Panc1 (cell line): ENCODE measurements around the gene MAD1L1. TPM values are rescaled to one million over a fixed set of nuclear protein-coding genes. Genes with fewer than 3 reads are reported as not detected.

Experiments
- ATAC-seq: fragments of 200-7000 bp; cut with Tn5 transposase; 2 replicates; pipeline ENCODE4 v1.9.1; 2020; ENCODE audit warnings: mild to moderate bottlenecking, moderate library complexity
- BruUV-seq: library from RNA; stranded (reverse); fragments of 400-500 nt; replicated peaks from 2 replicates; lab custom pipeline; 2021; lab: Mats Ljungman, UMichigan
- CTCF ChIA-PET: fragments of 300-600 bp; sonication (Branson Sonifier 250); formaldehyde crosslinking; loops from one replicate; lab custom pipeline; 2022; ENCODE audit warnings: antibody characterized with exemption; lab: Charles Lee
- POLR2A ChIA-PET: fragments of 300-600 bp; sonication (Branson Sonifier 250); formaldehyde crosslinking; loops from one replicate; lab custom pipeline; 2022; ENCODE audit warnings: antibody characterized with exemption; lab: Charles Lee
- DNase-seq: peaks from one replicate; pipeline ENCODE4 v3.0.0-alpha.2; 2010; ENCODE audit warnings: low read depth, low spot score
- H3K27ac ChIP-seq: 2 replicates; pipeline ENCODE4 v1.5.1; 2011; ENCODE audit warnings: mild to moderate bottlenecking, low read length, inconsistent platforms
- H3K27me3 ChIP-seq: fragments of 200-500 bp; sonication (Bioruptor generic); 2 replicates; pipeline ENCODE4 v1.6.0; 2014; ENCODE audit warnings: low read length, inconsistent platforms; ENCODE audit not compliant: control insufficient read depth, insufficient read depth
- H3K36me3 ChIP-seq: fragments of 200-500 bp; sonication (Bioruptor generic); 2 replicates; pipeline ENCODE4 v1.5.1; 2014; ENCODE audit warnings: inconsistent platforms, mild to moderate bottlenecking, low read length, moderate library complexity; ENCODE audit not compliant: control insufficient read depth, insufficient read depth
- H3K4me1 ChIP-seq: 2 replicates; pipeline ENCODE4 v1.5.1; 2011; ENCODE audit warnings: inconsistent platforms, mild to moderate bottlenecking, low read length, moderate library complexity; ENCODE audit not compliant: control insufficient read depth, insufficient read depth
- H3K4me3 ChIP-seq, 2 experiments: 2 replicates each; pipeline ENCODE4 v1.5.1; 2011 to 2012; ENCODE audit warnings: low read depth in 2 of 2, low read length in 2 of 2, mild to moderate bottlenecking in 2 of 2, inconsistent platforms in 1 of 2, moderate library complexity in 1 of 2
- H3K9me3 ChIP-seq: fragments of 200-500 bp; sonication (Bioruptor generic); 2 replicates; pipeline ENCODE4 v1.5.1; 2014; ENCODE audit warnings: low read depth, mild to moderate bottlenecking, inconsistent platforms, low read length, moderate library complexity; ENCODE audit not compliant: control insufficient read depth, insufficient read depth
- POLR2AphosphoS5 ChIP-seq: IDR thresholded peaks from 2 replicates; pipeline ENCODE4 v1.6.1; 2012; ENCODE audit warnings: mild to moderate bottlenecking, low read depth, low read length, moderate library complexity
- REST ChIP-seq, 2 experiments: IDR thresholded peaks; 2 replicates each; pipeline ENCODE4 v1.6.1; 2011 to 2012; ENCODE audit warnings: low read depth in 2 of 2, control low read depth in 1 of 2, low read length in 1 of 2, mild to moderate bottlenecking in 1 of 2, moderate library complexity in 1 of 2; ENCODE audit not compliant: insufficient read depth in 1 of 2
- SIN3A ChIP-seq: IDR thresholded peaks from 2 replicates; pipeline ENCODE4 v1.6.1; 2012; ENCODE audit warnings: low read depth, mild to moderate bottlenecking, low read length, moderate library complexity, borderline replicate concordance; ENCODE audit not compliant: insufficient read depth
- TCF7L2 ChIP-seq: IDR thresholded peaks from 2 replicates; pipeline ENCODE4 v1.6.1; 2011; ENCODE audit warnings: mild to moderate bottlenecking, low read depth, low read length, inconsistent platforms
- in situ Hi-C: cut with HindIII; loops from 2 replicates; pipeline ENCODE4 v1.10.0; 2016; ENCODE audit warnings: low sequenced_read_pairs, low pct_unique_long_range_greater_than_20kb
- intact Hi-C: fragments of 100-400 bp; cut with micrococcal nuclease; formaldehyde crosslinking; loops from one replicate; pipeline ENCODE4 v1.10.0; 2022; ENCODE audit not compliant: unreplicated experiment
- total RNA-seq: library from RNA; stranded (reverse); gene quantifications from one replicate; pipeline ENCODE4 v1.2.1, GENCODE V29; 2021; ENCODE audit not compliant: unreplicated experiment
- TF ChIP-seq, protein P1 (sequence below): fragments of 450-650 bp; IDR thresholded peaks from 2 replicates; pipeline ENCODE4 v1.5.1; 2017; ENCODE audit warnings: mild to moderate bottlenecking

The MAD1L1 gene
- total RNA-seq, 1 experiment from 2014 or later, result 70.8 TPM

- Histone ChIP-seq H3K36me3 (no peaks in the 10 kb centered on the region), H3K27me3 (no peaks in the 10 kb centered on the region), H3K4me1 (0 out of 2 replicates have a peak, but pooled peaks cover 3% of the 10 kb centered on the region), H3K27ac (no peak overlapping the region), H3K9me3 (no peaks in the 10 kb centered on the region), H3K4me3 (no peak overlapping the region)
- no peak for TF ChIP-seq POLR2AphosphoS5
- no peak for TF ChIP-seq SIN3A
- TF ChIP-seq, protein P1, sequence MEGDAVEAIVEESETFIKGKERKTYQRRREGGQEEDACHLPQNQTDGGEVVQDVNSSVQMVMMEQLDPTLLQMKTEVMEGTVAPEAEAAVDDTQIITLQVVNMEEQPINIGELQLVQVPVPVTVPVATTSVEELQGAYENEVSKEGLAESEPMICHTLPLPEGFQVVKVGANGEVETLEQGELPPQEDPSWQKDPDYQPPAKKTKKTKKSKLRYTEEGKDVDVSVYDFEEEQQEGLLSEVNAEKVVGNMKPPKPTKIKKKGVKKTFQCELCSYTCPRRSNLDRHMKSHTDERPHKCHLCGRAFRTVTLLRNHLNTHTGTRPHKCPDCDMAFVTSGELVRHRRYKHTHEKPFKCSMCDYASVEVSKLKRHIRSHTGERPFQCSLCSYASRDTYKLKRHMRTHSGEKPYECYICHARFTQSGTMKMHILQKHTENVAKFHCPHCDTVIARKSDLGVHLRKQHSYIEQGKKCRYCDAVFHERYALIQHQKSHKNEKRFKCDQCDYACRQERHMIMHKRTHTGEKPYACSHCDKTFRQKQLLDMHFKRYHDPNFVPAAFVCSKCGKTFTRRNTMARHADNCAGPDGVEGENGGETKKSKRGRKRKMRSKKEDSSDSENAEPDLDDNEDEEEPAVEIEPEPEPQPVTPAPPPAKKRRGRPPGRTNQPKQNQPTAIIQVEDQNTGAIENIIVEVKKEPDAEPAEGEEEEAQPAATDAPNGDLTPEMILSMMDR, result no peak
- no peak for TF ChIP-seq REST (IDR thresholded peaks at IDR 0.05; ENCODE audit: insufficient read depth in 1 of 2, low read depth in 2 of 2, low read length in 1 of 2)
- TF ChIP-seq TCF7L2, result no peak
- DNase-seq, result no peak
- ATAC-seq, result no peak
- intact Hi-C loops, result no loop called here
- no TSS peak for BruUV-seq
- POLR2A ChIA-PET, result interaction anchor here (0.6 kb wide), 1 partner anchor 13 kb away, joined by 3 read pairs; no protein-coding TSS in a partner anchor
- CTCF ChIA-PET, result no interaction called here
- in situ Hi-C loops, result no loop called here
These were observed 363.2 kb downstream of the MAD1L1 start for GRCh38 chr7:1869452-1870130.

- ChIA-PET CTCF (no interaction called here), POLR2A (no interaction called here)
- DNase-seq, result no peak
- H3K36me3 ChIP-seq, result no peaks in the 10 kb centered on the region
- ATAC-seq, result no peak
- TF ChIP-seq, protein P1, result no peak
- no TSS peak for BruUV-seq
- H3K9me3 ChIP-seq, result no peaks in the 10 kb centered on the region
- in situ Hi-C loops, result no loop called here
- H3K4me3 ChIP-seq, result no peak overlapping the region
- 0 out of 2 replicates have a peak, but pooled peaks cover 3% of the 10 kb centered on the region for H3K4me1 ChIP-seq
- H3K27ac ChIP-seq, result no peak overlapping the region
- H3K27me3 ChIP-seq, result no peaks in the 10 kb centered on the region
- intact Hi-C loops, result no loop called here
These were observed 364.1 kb downstream of the MAD1L1 start for GRCh38 chr7:1868516-1869165.
